Prostate gland (tissue), 2 donors: Measurements from ENCODE around the gene YARS2. TPM values are rescaled to one million over a fixed set of nuclear protein-coding genes. Genes with fewer than 3 reads are reported as not detected.
"Not testable (repeated sequence)": the region's sequence is repeated elsewhere in the genome, so short reads cannot be mapped to it uniquely, and the experiment has no call there.

Experiments
- DNase-seq: peaks from one replicate; pipeline ENCODE4 v3.0.0-alpha.2; 2019; ENCODE audit warnings: low spot score
- H3K27ac ChIP-seq, 2 donors: fragments of 200-600 bp; sonication (generic); 2 replicates each; pipeline ENCODE4 v1.5.1; 2017 to 2019
- H3K27me3 ChIP-seq: fragments of 200-600 bp; sonication (generic); replicated peaks from 2 replicates; pipeline ENCODE4 v1.5.1; 2019; ENCODE audit not compliant: insufficient read depth
- H3K36me3 ChIP-seq, 2 donors: fragments of 200-600 bp; sonication (generic); 1 replicate in 1 of 2; 2 replicates in 1 of 2; pipeline versions ENCODE4 v1.5.1 to v1.8.1; 2017 to 2019
- H3K4me1 ChIP-seq: fragments of 200-600 bp; sonication (generic); replicated peaks from 2 replicates; pipeline ENCODE4 v1.5.1; 2019
- H3K4me3 ChIP-seq, 2 donors: fragments of 200-600 bp; sonication (generic); 2 replicates each; pipeline ENCODE4 v1.5.1; 2017 to 2019
- H3K9me3 ChIP-seq: fragments of 200-600 bp; sonication (generic); 2 replicates; pipeline ENCODE4 v1.5.1; 2017
- POLR2A ChIP-seq: fragments of 450-650 bp; IDR thresholded peaks from one replicate; pipeline ENCODE4 v1.6.1; 2016; ENCODE audit warnings: antibody characterized with exemption, mild to moderate bottlenecking
- POLR2AphosphoS5 ChIP-seq: sonication (generic); formaldehyde crosslinking; IDR thresholded peaks from one replicate; pipeline ENCODE4 v1.6.1; 2017; ENCODE audit warnings: antibody characterized with exemption
- WGBS: methylation state at CpG from one replicate; pipeline ENCODE4 v1.1.5; 2018; 5-methylcytosine and 5-hydroxymethylcytosine counted together
- intact Hi-C: fragments of 100-400 bp; cut with DNase I; formaldehyde crosslinking; loops from one replicate; pipeline ENCODE4 v1.14.2; 2022
- total RNA-seq, 2 donors: library from RNA; depleted of rRNA; stranded (reverse); fragments of >200 nt; gene quantifications; one replicate each; pipeline ENCODE4 v1.1.0, GENCODE V29; 2016
- TF ChIP-seq, protein P1 (sequence below), 4 experiments: fragments of 200-600 bp in 2 of 4; fragments of 450-650 bp in 2 of 4; sonication (generic) in 2 of 4; IDR thresholded peaks; 1 replicate in 3 of 4; 2 replicates in 1 of 4; pipeline ENCODE4 v1.5.1; 2016 to 2019; ENCODE audit warnings: antibody characterized with exemption in 4 of 4, mild to moderate bottlenecking in 2 of 4, moderate library complexity in 2 of 4

Gene YARS2
- total RNA-seq, 2 donors from 2014 or later, result 19.2 to 26.2 TPM

- Histone ChIP-seq H3K9me3 (no peaks in the 10 kb centered on the region), H3K27ac (no peak overlapping the region), H3K27me3 (no peaks in the 10 kb centered on the region), H3K4me1 (peaks cover 2% of the 10 kb centered on the region), H3K4me3 (no peak overlapping the region), H3K36me3 (no peaks in the 10 kb centered on the region)
- intact Hi-C loops, result no loop called here
- TF ChIP-seq, protein P1, sequence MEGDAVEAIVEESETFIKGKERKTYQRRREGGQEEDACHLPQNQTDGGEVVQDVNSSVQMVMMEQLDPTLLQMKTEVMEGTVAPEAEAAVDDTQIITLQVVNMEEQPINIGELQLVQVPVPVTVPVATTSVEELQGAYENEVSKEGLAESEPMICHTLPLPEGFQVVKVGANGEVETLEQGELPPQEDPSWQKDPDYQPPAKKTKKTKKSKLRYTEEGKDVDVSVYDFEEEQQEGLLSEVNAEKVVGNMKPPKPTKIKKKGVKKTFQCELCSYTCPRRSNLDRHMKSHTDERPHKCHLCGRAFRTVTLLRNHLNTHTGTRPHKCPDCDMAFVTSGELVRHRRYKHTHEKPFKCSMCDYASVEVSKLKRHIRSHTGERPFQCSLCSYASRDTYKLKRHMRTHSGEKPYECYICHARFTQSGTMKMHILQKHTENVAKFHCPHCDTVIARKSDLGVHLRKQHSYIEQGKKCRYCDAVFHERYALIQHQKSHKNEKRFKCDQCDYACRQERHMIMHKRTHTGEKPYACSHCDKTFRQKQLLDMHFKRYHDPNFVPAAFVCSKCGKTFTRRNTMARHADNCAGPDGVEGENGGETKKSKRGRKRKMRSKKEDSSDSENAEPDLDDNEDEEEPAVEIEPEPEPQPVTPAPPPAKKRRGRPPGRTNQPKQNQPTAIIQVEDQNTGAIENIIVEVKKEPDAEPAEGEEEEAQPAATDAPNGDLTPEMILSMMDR (IDR thresholded peaks at IDR 0.05), result no peak
- TF ChIP-seq POLR2AphosphoS5, result no peak
- no peak for TF ChIP-seq POLR2A
- WGBS, result 94% methylated on average over 2 of the region's 2 CpGs
- DNase-seq, result no peak
Observed at GRCh38 chr12:32708926-32709325, 46.8 kb downstream of the YARS2 start.

DNA sequence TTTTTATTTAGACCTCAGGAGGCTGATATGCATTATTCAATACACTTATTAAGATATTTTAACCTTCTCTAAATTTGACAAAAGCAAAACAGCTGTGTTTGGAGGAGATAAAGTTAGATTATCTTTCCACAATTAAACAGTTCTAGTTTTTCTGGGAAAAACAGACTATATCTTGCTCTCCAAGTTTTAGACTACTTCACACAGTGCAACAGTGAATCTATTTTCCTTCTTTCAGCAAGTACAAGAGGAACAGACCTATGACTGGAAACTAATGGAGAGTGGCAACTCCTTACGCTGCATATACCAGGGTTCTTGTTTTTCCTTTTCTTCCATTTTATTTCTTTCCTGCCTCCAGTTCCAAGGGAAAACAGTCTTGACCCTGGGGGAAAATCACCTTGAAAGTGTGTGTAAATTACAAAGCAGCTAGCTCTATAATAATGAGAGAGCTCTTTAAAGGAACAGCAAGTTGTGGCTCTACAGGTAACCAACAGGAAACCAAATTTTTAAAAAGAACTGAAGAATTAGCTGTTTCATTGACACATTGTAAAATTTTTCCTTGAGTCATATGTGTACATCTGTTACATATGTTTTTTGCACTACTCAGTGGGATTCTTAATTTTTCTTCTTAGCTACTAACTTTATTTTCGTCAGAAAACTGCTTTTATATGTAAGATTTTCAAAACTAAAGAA is 49.2 kb downstream of the YARS2 start:
- H3K9me3 ChIP-seq, result no peaks in the 10 kb centered on the region
- H3K27me3 ChIP-seq, result no peaks in the 10 kb centered on the region
- no peak for DNase-seq
- H3K27ac ChIP-seq, result no peak overlapping the region
- 89% methylated on average over 2 of the region's 2 CpGs for WGBS
- H3K36me3 ChIP-seq, result no peaks in the 10 kb centered on the region
- no peak overlapping the region for H3K4me3 ChIP-seq
- peaks cover 2% of the 10 kb centered on the region for H3K4me1 ChIP-seq
- TF ChIP-seq POLR2A (no peak), POLR2AphosphoS5 (no peak)
- TF ChIP-seq, protein P1 (IDR thresholded peaks at IDR 0.05), result no peak
- intact Hi-C loops, result no loop called here

- Histone ChIP-seq H3K36me3 (no peaks in the 10 kb centered on the region), H3K9me3 (no peaks in the 10 kb centered on the region), H3K4me3 (no peak overlapping the region), H3K27ac (no peak overlapping the region), H3K27me3 (no peaks in the 10 kb centered on the region), H3K4me1 (peaks cover 2% of the 10 kb centered on the region)
- no peak for DNase-seq
- intact Hi-C loops, result no loop called here
- TF ChIP-seq, protein P1 (IDR thresholded peaks at IDR 0.05), result no peak
- TF ChIP-seq POLR2A, result no peak
- no peak for TF ChIP-seq POLR2AphosphoS5
Observed at GRCh38 chr12:32705783-32706182, 49.9 kb downstream of the YARS2 start.

GRCh38 chr12:32702946-32703345 is 52.8 kb downstream of the YARS2 start:
- Histone ChIP-seq H3K27me3 (no peaks in the 10 kb centered on the region), H3K36me3 (no peaks in the 10 kb centered on the region), H3K4me1 (peaks cover 2% of the 10 kb centered on the region), H3K27ac (no peak overlapping the region), H3K9me3 (no peaks in the 10 kb centered on the region), H3K4me3 (no peak overlapping the region)
- intact Hi-C loops, result no loop called here
- TF ChIP-seq POLR2A (no peak), POLR2AphosphoS5 (no peak)
- TF ChIP-seq, protein P1 (IDR thresholded peaks at IDR 0.05), result no peak
- DNase-seq, result no peak
- WGBS, result 89% methylated on average over 1 of the region's 1 CpG

DNA sequence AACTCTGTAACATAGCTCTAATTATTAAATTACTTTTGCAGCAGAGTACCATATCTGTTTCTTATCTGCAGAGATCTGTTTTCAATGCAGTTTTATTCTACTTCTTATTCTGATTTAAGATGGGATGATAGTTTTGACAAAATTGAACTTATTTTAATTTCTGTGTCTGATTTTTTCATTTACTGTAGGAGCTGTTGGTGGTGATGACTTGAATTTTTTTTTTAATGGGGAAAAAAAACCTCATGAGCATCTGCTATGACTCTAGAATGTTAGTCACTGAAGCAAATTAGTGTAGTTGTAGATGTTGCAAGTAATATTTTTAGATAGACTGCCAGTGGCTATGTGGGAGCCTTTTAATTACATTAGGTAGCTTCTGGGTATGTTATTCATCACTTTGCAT is 53.2 kb downstream of the YARS2 start:
- peaks cover 2% of the 10 kb centered on the region for H3K4me1 ChIP-seq
- intact Hi-C loops, result no loop called here
- no peak overlapping the region for H3K27ac ChIP-seq
- DNase-seq, result no peak
- no peaks in the 10 kb centered on the region for H3K36me3 ChIP-seq
- no peak for TF ChIP-seq POLR2A
- H3K9me3 ChIP-seq, result no peaks in the 10 kb centered on the region
- H3K27me3 ChIP-seq, result no peaks in the 10 kb centered on the region
- no peak overlapping the region for H3K4me3 ChIP-seq

GRCh38 chr12:32699437-32699836 is 56.3 kb downstream of the YARS2 start:
- H3K4me1 ChIP-seq, H3K36me3 ChIP-seq, intact Hi-C loops, H3K4me3 ChIP-seq, H3K27ac ChIP-seq, H3K27me3 ChIP-seq, DNase-seq, H3K9me3 ChIP-seq: not testable (repeated sequence)
- WGBS, result 93% methylated on average over 8 of the region's 8 CpGs
